LNCAP (cell line): Measurements from ENCODE around the gene SNTA1.

Source experiments
- TF ChIP-seq, protein P1 (sequence below): fragments of 450-650 bp; IDR thresholded peaks from 2 replicates; pipeline ENCODE4 v1.5.1; 2017; ENCODE audit warnings: mild to moderate bottlenecking

Gene SNTA1

GRCh38 chr20:33470457-33470856, 26.9 kb upstream of the SNTA1 start:
- TF ChIP-seq, protein P1, sequence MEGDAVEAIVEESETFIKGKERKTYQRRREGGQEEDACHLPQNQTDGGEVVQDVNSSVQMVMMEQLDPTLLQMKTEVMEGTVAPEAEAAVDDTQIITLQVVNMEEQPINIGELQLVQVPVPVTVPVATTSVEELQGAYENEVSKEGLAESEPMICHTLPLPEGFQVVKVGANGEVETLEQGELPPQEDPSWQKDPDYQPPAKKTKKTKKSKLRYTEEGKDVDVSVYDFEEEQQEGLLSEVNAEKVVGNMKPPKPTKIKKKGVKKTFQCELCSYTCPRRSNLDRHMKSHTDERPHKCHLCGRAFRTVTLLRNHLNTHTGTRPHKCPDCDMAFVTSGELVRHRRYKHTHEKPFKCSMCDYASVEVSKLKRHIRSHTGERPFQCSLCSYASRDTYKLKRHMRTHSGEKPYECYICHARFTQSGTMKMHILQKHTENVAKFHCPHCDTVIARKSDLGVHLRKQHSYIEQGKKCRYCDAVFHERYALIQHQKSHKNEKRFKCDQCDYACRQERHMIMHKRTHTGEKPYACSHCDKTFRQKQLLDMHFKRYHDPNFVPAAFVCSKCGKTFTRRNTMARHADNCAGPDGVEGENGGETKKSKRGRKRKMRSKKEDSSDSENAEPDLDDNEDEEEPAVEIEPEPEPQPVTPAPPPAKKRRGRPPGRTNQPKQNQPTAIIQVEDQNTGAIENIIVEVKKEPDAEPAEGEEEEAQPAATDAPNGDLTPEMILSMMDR: no peak

- TF ChIP-seq, protein P1: no peak
These were observed 22.7 kb upstream of the SNTA1 start for GRCh38 chr20:33466303-33466646.

GRCh38 chr20:33465481-33466302, 22.1 kb upstream of the SNTA1 start:
- TF ChIP-seq, protein P1: no peak

GRCh38 chr20:33463332-33464101, 20.0 kb upstream of the SNTA1 start:
- TF ChIP-seq, protein P1: no peak

DNA sequence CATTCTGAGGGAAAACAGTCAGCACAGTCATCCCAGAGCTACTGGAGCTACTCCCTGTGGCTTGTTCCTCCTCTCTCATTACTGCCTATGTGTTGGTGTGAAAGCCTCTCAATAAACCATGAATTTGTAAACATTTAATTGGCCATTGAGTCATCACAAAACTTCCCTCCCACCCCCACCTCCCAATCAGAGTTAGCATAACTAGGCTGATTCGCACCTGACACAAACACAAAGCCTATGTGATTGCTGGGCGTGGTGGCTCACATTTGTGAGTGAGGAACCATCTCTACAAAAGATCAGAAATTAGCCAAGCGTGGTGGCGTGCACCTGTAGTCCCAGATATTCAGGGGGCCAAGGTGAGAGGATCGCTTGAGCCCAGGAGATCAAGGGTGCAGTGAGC, 17.1 kb upstream of the SNTA1 start:
- TF ChIP-seq, protein P1: no peak

DNA sequence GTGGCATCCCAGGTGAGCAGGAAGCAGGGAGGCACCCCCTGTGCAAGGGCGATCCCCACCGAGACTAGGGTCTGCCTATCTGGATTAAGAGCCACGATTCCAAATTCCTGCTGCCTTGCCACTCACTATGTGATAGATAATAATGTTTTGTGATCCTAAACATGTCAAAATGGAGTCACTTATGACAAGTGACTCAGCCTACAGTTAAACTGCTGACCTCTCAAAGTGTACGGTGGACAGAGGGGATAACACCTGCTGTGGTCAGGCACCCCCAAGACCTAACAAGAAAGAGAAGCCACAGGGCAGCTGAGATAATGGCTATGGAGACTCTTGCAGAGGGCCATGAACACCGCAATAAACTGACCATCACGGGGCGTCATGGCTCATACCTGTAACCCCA, 16.0 kb upstream of the SNTA1 start:
- TF ChIP-seq, protein P1: no peak

DNA sequence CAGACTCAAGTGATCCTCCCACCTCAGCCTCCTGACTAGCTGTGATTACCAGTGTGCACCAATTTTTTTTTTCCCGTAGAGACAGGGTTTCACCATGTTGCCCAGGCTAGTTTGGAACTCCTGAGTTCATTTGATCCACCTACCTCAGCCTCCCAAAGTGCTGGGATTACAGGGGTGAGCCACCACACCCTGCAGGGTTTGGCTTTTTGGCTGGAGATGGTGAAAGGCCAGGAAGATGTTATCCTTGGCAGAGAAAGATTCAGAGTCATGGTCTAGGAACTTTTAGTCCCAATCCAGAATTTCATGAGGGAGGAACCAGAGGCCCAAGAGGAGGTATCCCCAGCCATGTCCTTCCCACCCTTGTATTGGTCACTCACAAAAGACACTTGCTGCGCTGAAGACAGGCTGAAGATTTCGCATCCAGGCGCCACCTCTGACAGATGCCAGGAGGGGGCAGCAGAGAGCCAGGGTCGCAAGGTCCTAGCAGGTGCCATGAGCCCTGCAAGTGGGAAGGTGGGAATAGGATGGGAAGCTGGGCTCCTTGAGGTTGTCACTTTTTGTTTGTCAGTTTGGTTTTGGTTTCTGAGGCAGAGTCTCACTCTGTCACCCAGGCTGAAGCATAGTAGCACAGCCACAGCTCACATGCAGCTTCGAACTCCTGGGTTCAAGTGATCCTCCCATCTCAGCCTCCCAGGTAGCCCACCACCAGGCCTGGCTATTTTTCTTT, 13.5 kb upstream of the SNTA1 start:
- TF ChIP-seq, protein P1: peak; percentile 91
